HG03159 (cell line): ENCODE measurements around the gene LRRC25.

Experiments
- ATAC-seq: cut with Tn5 transposase; IDR thresholded peaks from one replicate; pipeline ENCODE4 v1.9.1; 2021; ENCODE audit warnings: mild to moderate bottlenecking, moderate library complexity; ENCODE audit not compliant: unreplicated experiment

The LRRC25 gene

GRCh38 chr19:18397242-18398202, at the start of gene LRRC25:
Gene LRRC25, minus strand, starts transcription at chr19:18397622. Its CDS starts 659 bp downstream, at chr19:18396963.
- no peak for ATAC-seq

GRCh38 chr19:18446811-18447359, 49.5 kb upstream of the LRRC25 start:
- no peak for ATAC-seq

DNA sequence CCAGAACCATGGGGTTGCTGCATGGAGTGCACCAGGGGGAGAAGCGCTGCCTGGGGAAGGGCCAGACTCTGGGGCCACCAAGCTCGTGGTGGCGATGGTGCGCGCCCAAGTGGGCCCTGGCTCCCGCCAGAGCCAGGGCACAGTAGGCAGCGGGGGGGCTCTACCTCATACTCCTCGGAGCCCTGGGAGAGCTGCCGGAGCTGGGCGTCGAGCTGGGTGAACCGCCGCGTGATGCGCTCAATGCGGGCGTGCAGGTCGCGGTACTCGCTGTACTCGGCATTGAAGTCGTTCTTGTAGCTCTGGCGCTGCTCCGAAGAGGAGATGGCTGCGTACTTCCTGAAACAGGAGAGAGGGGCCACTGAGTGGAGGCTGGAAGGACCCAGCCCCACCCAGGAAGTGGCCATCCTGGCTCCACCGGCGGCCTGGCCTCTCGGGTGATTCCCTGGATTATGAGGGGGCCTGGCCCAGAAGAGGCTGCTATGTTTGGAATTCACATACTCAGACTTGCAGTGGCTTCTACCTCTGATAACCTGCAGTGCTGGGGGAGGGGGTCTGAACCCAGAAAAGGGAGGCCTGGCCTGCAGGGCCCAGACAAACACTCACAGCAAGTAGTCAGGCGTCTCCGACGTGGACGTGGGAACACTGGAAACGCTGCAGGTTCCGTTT, 48.9 kb upstream of the LRRC25 start:
- no peak for ATAC-seq

- no peak for ATAC-seq
Measured at GRCh38 chr19:18445262-18445948, 48.0 kb upstream of the LRRC25 start.

- ATAC-seq: no peak
Measured at GRCh38 chr19:18444513-18444912, 47.1 kb upstream of the LRRC25 start.

DNA sequence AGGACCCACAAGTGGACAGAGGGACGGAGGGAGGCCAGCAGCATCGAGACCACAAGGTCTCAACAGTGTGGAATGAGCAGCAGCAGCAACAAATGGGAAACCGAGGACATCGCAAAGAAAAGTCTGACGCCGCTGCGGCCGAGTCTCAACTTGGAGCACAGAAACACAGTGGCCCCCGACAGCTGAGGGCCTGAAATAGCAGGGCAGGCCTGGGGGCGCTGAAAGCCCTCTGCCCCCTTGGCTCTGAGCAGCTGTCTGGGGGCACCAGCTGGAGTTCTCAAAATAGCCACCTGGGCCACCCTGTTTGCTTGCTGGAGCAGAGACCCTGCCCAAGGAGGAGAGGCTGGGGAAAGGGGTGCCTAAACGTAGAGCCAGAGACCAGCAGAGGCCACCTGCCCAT, 46.4 kb upstream of the LRRC25 start:
- ATAC-seq: no peak

GRCh38 chr19:18443406-18443805, 46.0 kb upstream of the LRRC25 start:
- ATAC-seq: no peak

DNA sequence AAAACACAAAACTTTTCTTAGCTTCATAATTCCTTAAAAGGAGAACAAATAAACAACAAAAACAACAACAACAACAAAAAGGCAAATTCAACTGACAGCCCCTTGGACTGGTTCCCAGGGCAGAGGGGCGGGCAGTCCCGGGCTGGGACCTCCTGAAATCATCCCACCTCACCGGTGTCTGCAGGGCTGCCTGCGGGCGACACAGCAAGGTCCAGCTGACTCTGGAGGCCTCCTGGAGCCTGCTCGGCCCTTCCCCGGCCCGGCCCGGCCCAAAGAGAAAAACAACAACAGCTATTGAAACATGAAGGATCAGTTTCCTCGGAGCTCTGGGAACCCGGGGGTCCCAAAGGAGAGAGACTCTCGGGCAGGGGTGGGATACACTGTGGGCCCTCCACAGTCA, 45.5 kb upstream of the LRRC25 start:
- ATAC-seq: no peak

GRCh38 chr19:18441804-18442788, 44.7 kb upstream of the LRRC25 start:
- no peak for ATAC-seq

- ATAC-seq: no peak
Measured at GRCh38 chr19:18440936-18441803, 43.7 kb upstream of the LRRC25 start.

- ATAC-seq: no peak
Measured at GRCh38 chr19:18440415-18440877, 43.0 kb upstream of the LRRC25 start.

DNA sequence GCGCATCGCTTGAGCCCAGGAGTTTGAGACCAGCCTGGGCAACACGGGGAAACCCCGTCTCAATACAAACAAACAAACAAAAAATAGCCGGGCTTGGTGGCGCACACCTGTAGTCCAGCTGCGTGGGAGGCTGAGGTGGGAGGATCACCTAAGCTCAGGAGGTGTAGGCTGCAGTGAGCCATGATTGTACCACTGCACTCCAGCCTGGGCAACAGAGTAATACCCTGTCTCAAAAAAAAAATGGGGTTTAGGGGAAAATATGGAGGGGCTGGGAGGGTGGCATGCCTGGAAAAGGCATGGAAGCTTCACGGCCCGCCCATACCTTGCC, 42.5 kb upstream of the LRRC25 start:
- ATAC-seq: no peak

GRCh38 chr19:18439025-18439909, 41.8 kb upstream of the LRRC25 start:
- no peak for ATAC-seq

GRCh38 chr19:18438331-18439024, 41.1 kb upstream of the LRRC25 start:
- no peak for ATAC-seq

GRCh38 chr19:18437491-18438330, 40.3 kb upstream of the LRRC25 start, which contains the start of gene ISYNA1:
Gene ISYNA1, minus strand, starts transcription at chr19:18438133. Its CDS starts 154 bp downstream, at chr19:18437979.
- ATAC-seq: no peak

DNA sequence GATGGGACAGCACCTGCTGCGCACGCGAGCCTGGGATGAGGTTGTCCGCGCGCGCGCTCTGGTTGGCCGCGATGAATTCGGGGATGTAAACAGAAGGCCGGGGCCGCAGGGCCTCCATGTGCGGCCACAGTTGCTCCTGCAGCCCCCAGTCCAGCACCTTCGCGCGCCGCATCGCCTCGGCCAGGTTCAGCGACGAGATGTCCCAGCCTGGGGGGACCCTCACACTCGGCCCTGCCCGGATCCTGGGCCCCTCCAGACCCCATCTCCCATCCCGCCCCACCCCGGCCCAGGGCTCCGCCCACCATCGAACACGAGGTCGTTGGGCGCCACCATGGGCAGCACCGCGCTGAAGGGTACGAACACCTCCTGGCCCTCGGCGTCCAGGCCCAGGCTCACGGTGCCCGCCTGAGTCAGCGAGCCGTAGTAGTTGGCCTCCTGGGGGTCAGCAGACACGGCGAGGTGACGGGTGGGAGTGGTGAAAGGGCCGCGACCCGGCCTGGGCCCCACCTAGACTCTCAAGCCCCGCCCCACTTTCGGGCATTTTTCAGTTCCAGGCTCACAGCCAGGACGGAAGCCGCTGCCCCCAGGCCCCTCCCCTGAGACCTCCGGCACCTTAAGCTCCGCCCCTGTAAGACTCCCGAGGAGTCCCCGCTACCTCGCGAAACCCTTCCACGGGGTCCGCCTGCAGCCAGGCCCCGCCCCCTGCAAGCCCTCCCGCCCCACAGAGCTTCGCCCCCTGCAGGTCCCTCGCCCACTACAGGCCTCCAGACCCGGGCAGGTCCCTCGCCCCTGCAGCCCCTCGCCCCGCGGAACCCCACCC, 39.5 kb upstream of the LRRC25 start:
- ATAC-seq: no peak
